Measurements from ENCODE around the gene HMCN2.
"Not testable (repeated sequence)": the region's sequence is repeated elsewhere in the genome, so short reads cannot be mapped to it uniquely, and the experiment has no call there.

HMCN2 gene

GRCh38 chr9:130398487-130399240 is 133.1 kb downstream of the HMCN2 start:
- no peak for DNase-seq

- DNase-seq = no peak
Measured at GRCh38 chr9:130399768-130400167, 134.2 kb downstream of the HMCN2 start.

GRCh38 chr9:130400870-130401269 is 135.3 kb downstream of the HMCN2 start:
- no peak for DNase-seq

GRCh38 chr9:130401742-130402141 is 136.2 kb downstream of the HMCN2 start:
- DNase-seq = not testable (repeated sequence)

- DNase-seq = no peak
Measured at GRCh38 chr9:130402243-130402642, 136.7 kb downstream of the HMCN2 start.

- DNase-seq = no peak
Measured at GRCh38 chr9:130402645-130403440, 137.3 kb downstream of the HMCN2 start.

- no peak for DNase-seq
Measured at GRCh38 chr9:130405657-130406257, 140.2 kb downstream of the HMCN2 start.

GRCh38 chr9:130406278-130406895 is 140.8 kb downstream of the HMCN2 start:
- no peak for DNase-seq

GRCh38 chr9:130407916-130408663 is 142.5 kb downstream of the HMCN2 start:
- no peak for DNase-seq

GRCh38 chr9:130408669-130409068 is 143.1 kb downstream of the HMCN2 start:
- DNase-seq = no peak

GRCh38 chr9:130409246-130409645 is 143.7 kb downstream of the HMCN2 start:
- no peak for DNase-seq

- DNase-seq = no peak
Measured at GRCh38 chr9:130410443-130410842, 144.9 kb downstream of the HMCN2 start.

- DNase-seq = no peak
Measured at GRCh38 chr9:130411566-130411915, 146.0 kb downstream of the HMCN2 start.

GRCh38 chr9:130414081-130414731 is 148.6 kb downstream of the HMCN2 start:
- DNase-seq = no peak

GRCh38 chr9:130414910-130415746 is 149.6 kb downstream of the HMCN2 start:
- no peak for DNase-seq

- no peak for DNase-seq
Measured at GRCh38 chr9:130417602-130418001, 152.0 kb downstream of the HMCN2 start.

- DNase-seq = no peak
Measured at GRCh38 chr9:130418776-130419175, 153.2 kb downstream of the HMCN2 start.

- DNase-seq = no peak
Measured at GRCh38 chr9:130419521-130420035, 154.0 kb downstream of the HMCN2 start.

- DNase-seq = no peak
Measured at GRCh38 chr9:130421154-130421801, 155.7 kb downstream of the HMCN2 start.

- no peak for DNase-seq
Measured at GRCh38 chr9:130421802-130422276, 156.3 kb downstream of the HMCN2 start.

Measured in stimulated activated CD4-positive, alpha-beta T cell treated with anti-CD3 and anti-CD28 coated beads, Interleukin-12 subunit alpha, Interleukin-12 subunit beta, amount 100 ng/mL, for 4 hours (primary cell).